Endothelial cell of umbilical vein (primary cell): ENCODE results near the gene UCHL1. TPM values are rescaled to one million over a fixed set of nuclear protein-coding genes. Genes with fewer than 3 reads are reported as not detected.

Source experiments
- BruUV-seq: library from RNA; stranded (reverse); fragments of 400-500 nt; replicated peaks from 2 replicates; lab custom pipeline; 2021; lab: Mats Ljungman, UMichigan
- CTCF ChIA-PET: fragments of 300-600, 350-600 bp; sonication (Branson Sonifier 250); formaldehyde crosslinking; loops from one replicate; lab custom pipeline; 2021; ENCODE audit warnings: antibody characterized with exemption, inconsistent platforms; lab: Charles Lee
- POLR2A ChIA-PET: fragments of 300-600, 350-600 bp; sonication (Branson Sonifier 250); formaldehyde crosslinking; loops from one replicate; lab custom pipeline; 2021; ENCODE audit warnings: antibody characterized with exemption, inconsistent platforms; lab: Charles Lee
- DNase-seq: peaks from one replicate; pipeline ENCODE4 v3.0.0-alpha.2; 2011; ENCODE audit warnings: low read depth, low spot score
- FAIRE-seq: peaks from 2 replicates; lab custom pipeline; 2011; peaks lifted over from hg19 to GRCh38; lab: Jason Lieb, UNC
- H2AFZ ChIP-seq: 2 replicates; pipeline ENCODE4 v1.6.0; 2012; ENCODE audit warnings: low read depth, low read length, control low read depth, inconsistent platforms
- H3K27ac ChIP-seq: 2 replicates; pipeline ENCODE4 v1.5.1; 2011; ENCODE audit warnings: low read depth, mild to moderate bottlenecking, control low read depth, low read length, moderate library complexity; ENCODE audit not compliant: insufficient read depth
- H3K27me3 ChIP-seq, 2 experiments: 2 replicates each; pipeline versions ENCODE4 v1.6.0 to v1.6.1; 2011; ENCODE audit warnings: low read length in 2 of 2, mixed read lengths in 1 of 2; ENCODE audit not compliant: control insufficient read depth in 2 of 2, insufficient read depth in 2 of 2
- H3K36me3 ChIP-seq, 2 experiments: 2 replicates in 1 of 2; 3 replicates in 1 of 2; pipeline ENCODE4 v1.5.1; 2011; ENCODE audit warnings: low read length in 2 of 2, mild to moderate bottlenecking in 1 of 2, moderate library complexity in 1 of 2; ENCODE audit not compliant: control insufficient read depth in 2 of 2, insufficient read depth in 2 of 2; ENCODE audit errors: extremely low read depth in 1 of 2
- H3K4me1 ChIP-seq: 3 replicates; pipeline ENCODE4 v1.5.1; 2011; ENCODE audit warnings: mild to moderate bottlenecking, low read length; ENCODE audit not compliant: control insufficient read depth, insufficient read depth; ENCODE audit errors: extremely low read depth
- H3K4me2 ChIP-seq: 2 replicates; pipeline ENCODE4 v1.6.1; 2011; ENCODE audit warnings: low read length, control low read depth, mixed read lengths; ENCODE audit not compliant: insufficient read depth
- H3K4me3 ChIP-seq, 3 experiments: fragments of 200-600 bp in 1 of 3; sonication (generic), shearing (Covaris generic) in 1 of 3; replicated peaks in 1 of 3; 2 replicates each; pipeline ENCODE4 v1.5.1; 2011 to 2016; ENCODE audit warnings: control low read depth in 3 of 3, low read length in 3 of 3, mild to moderate bottlenecking in 2 of 3, inconsistent platforms in 1 of 3, low read depth in 1 of 3, moderate library complexity in 1 of 3; ENCODE audit not compliant: insufficient read depth in 1 of 3
- H3K79me2 ChIP-seq: 2 replicates; pipeline ENCODE4 v1.6.0; 2012; ENCODE audit warnings: low read length, inconsistent platforms; ENCODE audit not compliant: control insufficient read depth, insufficient read depth
- H3K9ac ChIP-seq: replicated peaks from 2 replicates; pipeline ENCODE3; 2011; ENCODE audit warnings: low read length, control low read depth; ENCODE audit not compliant: insufficient read depth; ENCODE audit errors: extremely low read depth
- H3K9me1 ChIP-seq: replicated peaks from 3 replicates; pipeline ENCODE4 v1.6.0; 2011; ENCODE audit warnings: mild to moderate bottlenecking, low read length; ENCODE audit not compliant: control insufficient read depth, insufficient read depth; ENCODE audit errors: extremely low read depth
- H3K9me3 ChIP-seq: replicated peaks from 2 replicates; pipeline ENCODE4 v1.5.1; 2012; ENCODE audit warnings: low read length, inconsistent platforms; ENCODE audit not compliant: control insufficient read depth, insufficient read depth
- H4K20me1 ChIP-seq: replicated peaks from 2 replicates; pipeline ENCODE3; 2011; ENCODE audit warnings: mild to moderate bottlenecking, low read length; ENCODE audit not compliant: control insufficient read depth, insufficient read depth; ENCODE audit errors: extremely low read depth
- EZH2 ChIP-seq: IDR thresholded peaks from 2 replicates; pipeline ENCODE4 v1.6.1; 2012; ENCODE audit warnings: borderline replicate concordance, low read depth, mild to moderate bottlenecking, moderate library complexity, low read length, inconsistent platforms; ENCODE audit not compliant: severe bottlenecking
- MAX ChIP-seq: IDR thresholded peaks from 2 replicates; pipeline ENCODE4 v1.6.1; 2011; ENCODE audit not compliant: insufficient read depth, insufficient read length
- MYC ChIP-seq: IDR thresholded peaks from one replicate; pipeline ENCODE4 v1.6.1; 2011; ENCODE audit warnings: mild to moderate bottlenecking, low read depth, low read length
- POLR2A ChIP-seq: IDR thresholded peaks from 2 replicates; pipeline ENCODE4 v1.6.1; 2012; ENCODE audit warnings: low read depth, mild to moderate bottlenecking, control low read depth, low read length
- POLR2AphosphoS5 ChIP-seq: IDR thresholded peaks from 2 replicates; pipeline ENCODE4 v1.6.1; 2012; ENCODE audit warnings: low read depth, mild to moderate bottlenecking, control low read depth, low read length, moderate library complexity; ENCODE audit not compliant: insufficient read depth
- dilution Hi-C: fragments of 300-500 bp; cut with MboI; formaldehyde crosslinking; loops from one replicate; pipeline ENCODE4 v1.15.0; 2019; ENCODE audit warnings: low sequenced_read_pairs; ENCODE audit not compliant: extremely low pct_ligation_motif_present
- intact Hi-C: fragments of 100-400 bp; cut with micrococcal nuclease; formaldehyde crosslinking; loops from one replicate; pipeline ENCODE4 v1.10.0; 2022
- polyA plus RNA-seq, 4 experiments: library from polyadenylated mRNA; depleted of rRNA in 3 of 4; stranded (reverse) in 3 of 4; unstranded in 1 of 4; fragments of >200 nt; gene quantifications; 2 replicates each; pipeline versions ENCODE4 v1.2.1 to v1.2.3, GENCODE V29; 2011 to 2012; ENCODE audit warnings: missing spikeins in 1 of 4
- total RNA-seq: library from RNA; stranded (reverse); gene quantifications from 2 replicates; pipeline ENCODE4 v1.2.3, GENCODE V29; 2021

The UCHL1 gene
- total and polyA plus RNA-seq, 2 donors (not counting 3 experiments of a cell fraction or from before 2014, with no cell fraction given): 501 to 1,128 TPM

DNA sequence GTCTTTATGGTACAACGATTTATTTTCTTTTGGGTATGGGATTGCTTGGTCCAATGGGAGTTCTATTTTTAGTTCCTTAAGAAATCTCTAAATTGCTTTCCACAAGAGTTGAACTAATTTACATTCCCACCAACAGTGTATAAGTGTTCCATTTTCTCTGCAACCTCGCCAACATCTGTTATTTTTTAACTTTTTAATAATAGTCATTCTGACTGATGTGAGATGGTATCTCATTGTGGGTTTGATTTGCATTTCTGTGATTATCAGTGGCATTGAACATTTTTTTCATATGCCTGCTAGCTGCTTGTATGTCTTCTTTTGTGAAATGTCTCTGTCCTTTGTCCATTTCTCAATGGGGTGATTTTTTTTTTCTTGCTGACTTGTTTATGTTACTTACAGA is 42.8 kb downstream of the UCHL1 start:
- Histone ChIP-seq H3K36me3 (no peaks in the 10 kb centered on the region), H3K4me2 (no peak overlapping the region), H3K79me2 (no peaks in the 10 kb centered on the region), H3K9me3 (peaks cover 2% of the 10 kb centered on the region), H3K27me3 (peaks cover 5% of the 10 kb centered on the region in 2 experiments), H3K9me1 (no peaks in the 10 kb centered on the region), H3K4me3 (no peak overlapping the region), H3K27ac (no peak overlapping the region), H3K4me1 (no peaks in the 10 kb centered on the region), H2AFZ (no peak overlapping the region), H4K20me1 (no peaks in the 10 kb centered on the region), H3K9ac (no peak overlapping the region)
- ChIA-PET CTCF (interaction anchor here (0.8 kb wide), 1 partner anchor 344 kb away, joined by 3 read pairs; no protein-coding TSS in a partner anchor), POLR2A (no interaction called here)
- intact Hi-C loops (no loop called here), dilution Hi-C loops (no loop called here)
- no peak for FAIRE-seq
- TF ChIP-seq POLR2A (no peak), MAX (no peak), MYC (no peak), POLR2AphosphoS5 (no peak), EZH2 (no peak)
- DNase-seq: no peak
- no TSS peak for BruUV-seq

DNA sequence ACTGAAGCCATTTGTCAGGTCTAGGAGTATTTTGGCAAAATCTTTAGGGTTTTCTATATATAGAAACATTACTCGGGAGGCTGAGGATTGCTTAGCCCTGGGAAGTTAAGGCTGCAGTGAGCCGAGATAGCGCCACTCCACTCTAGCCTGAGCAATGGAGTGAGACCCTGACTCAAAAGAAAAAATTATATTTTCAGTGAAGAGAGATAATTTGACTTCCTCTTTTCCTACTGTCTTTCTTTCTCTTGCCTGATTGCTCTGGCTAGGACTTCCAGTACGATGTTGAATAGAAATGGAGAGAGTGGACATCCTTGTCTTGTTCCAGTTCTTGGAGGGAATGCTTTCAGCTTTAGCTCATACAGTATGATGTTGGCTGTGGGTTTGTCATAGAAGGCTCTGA is 44.4 kb downstream of the UCHL1 start:
- H3K36me3 ChIP-seq: no peaks in the 10 kb centered on the region
- H3K9me1 ChIP-seq: no peaks in the 10 kb centered on the region
- dilution Hi-C loops: no loop called here
- H4K20me1 ChIP-seq: no peaks in the 10 kb centered on the region
- intact Hi-C loops: no loop called here
- H3K27me3 ChIP-seq: peaks cover 2 to 5% of the 10 kb centered on the region in 2 experiments
- ChIA-PET POLR2A (no interaction called here), CTCF (interaction anchor here (1.2 kb wide), 1 partner anchor 361 kb away, joined by 3 read pairs; no protein-coding TSS in a partner anchor)
- H3K4me2 ChIP-seq: no peak overlapping the region
- FAIRE-seq (no peak), DNase-seq (no peak)
- H3K9me3 ChIP-seq: no peaks in the 10 kb centered on the region
- no peak overlapping the region for H2AFZ ChIP-seq
- H3K4me3 ChIP-seq: no peak overlapping the region
- H3K4me1 ChIP-seq: no peaks in the 10 kb centered on the region
- H3K9ac ChIP-seq: no peak overlapping the region
- no TSS peak for BruUV-seq
- H3K79me2 ChIP-seq: no peaks in the 10 kb centered on the region
- TF ChIP-seq MAX: no peak
- TF ChIP-seq MYC: no peak
- no peak overlapping the region for H3K27ac ChIP-seq
